ENCODE results near the gene FARS2.

The FARS2 gene

GRCh38 chr6:5303682-5304081 lies 42.4 kb downstream of the FARS2 start:
- TF ChIP-seq ZFX (IDR thresholded peaks at IDR 0.05) = no peak
- TF ChIP-seq, protein P1, sequence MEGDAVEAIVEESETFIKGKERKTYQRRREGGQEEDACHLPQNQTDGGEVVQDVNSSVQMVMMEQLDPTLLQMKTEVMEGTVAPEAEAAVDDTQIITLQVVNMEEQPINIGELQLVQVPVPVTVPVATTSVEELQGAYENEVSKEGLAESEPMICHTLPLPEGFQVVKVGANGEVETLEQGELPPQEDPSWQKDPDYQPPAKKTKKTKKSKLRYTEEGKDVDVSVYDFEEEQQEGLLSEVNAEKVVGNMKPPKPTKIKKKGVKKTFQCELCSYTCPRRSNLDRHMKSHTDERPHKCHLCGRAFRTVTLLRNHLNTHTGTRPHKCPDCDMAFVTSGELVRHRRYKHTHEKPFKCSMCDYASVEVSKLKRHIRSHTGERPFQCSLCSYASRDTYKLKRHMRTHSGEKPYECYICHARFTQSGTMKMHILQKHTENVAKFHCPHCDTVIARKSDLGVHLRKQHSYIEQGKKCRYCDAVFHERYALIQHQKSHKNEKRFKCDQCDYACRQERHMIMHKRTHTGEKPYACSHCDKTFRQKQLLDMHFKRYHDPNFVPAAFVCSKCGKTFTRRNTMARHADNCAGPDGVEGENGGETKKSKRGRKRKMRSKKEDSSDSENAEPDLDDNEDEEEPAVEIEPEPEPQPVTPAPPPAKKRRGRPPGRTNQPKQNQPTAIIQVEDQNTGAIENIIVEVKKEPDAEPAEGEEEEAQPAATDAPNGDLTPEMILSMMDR (conservative IDR thresholded peaks at IDR 0.05) = peak; percentile 43; the same call in 1 of the 2 replicates
- H3K27ac ChIP-seq = no peak overlapping the region

- no peak overlapping the region for H3K27ac ChIP-seq
- no peak for TF ChIP-seq ZFX (IDR thresholded peaks at IDR 0.05)
- TF ChIP-seq, protein P1 (conservative IDR thresholded peaks at IDR 0.05) = no peak
Measured at GRCh38 chr6:5305968-5306626, 44.8 kb downstream of the FARS2 start.

DNA sequence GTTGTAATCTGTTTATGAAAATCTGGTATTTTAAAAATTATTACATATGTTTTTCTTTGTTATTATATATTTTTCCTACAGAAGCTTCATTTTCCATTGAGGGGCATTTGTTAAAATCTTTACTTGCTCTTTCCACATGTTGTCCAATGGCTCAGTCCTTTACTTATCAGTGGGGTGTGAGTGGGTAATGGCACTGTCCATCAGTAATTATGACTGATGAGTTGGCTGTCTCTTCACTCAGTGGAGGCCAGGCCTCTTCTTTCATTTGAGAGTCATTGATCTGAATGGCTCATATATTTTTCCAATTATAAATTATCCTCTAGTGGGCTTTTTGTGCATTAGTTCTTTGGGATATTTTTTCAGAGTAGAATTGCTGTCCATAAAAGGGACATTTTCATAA lies 45.7 kb downstream of the FARS2 start:
- TF ChIP-seq, protein P1 (conservative IDR thresholded peaks at IDR 0.05) = no peak
- TF ChIP-seq ZFX (IDR thresholded peaks at IDR 0.05) = no peak
- no peak overlapping the region for H3K27ac ChIP-seq

- no peak overlapping the region for H3K27ac ChIP-seq
- TF ChIP-seq ZFX (IDR thresholded peaks at IDR 0.05) = no peak
- TF ChIP-seq, protein P1 (conservative IDR thresholded peaks at IDR 0.05) = no peak
Measured at GRCh38 chr6:5308066-5308465, 46.8 kb downstream of the FARS2 start.

GRCh38 chr6:5314191-5314865 lies 53.0 kb downstream of the FARS2 start:
- TF ChIP-seq, protein P1 (conservative IDR thresholded peaks at IDR 0.05) = no peak
- no peak for TF ChIP-seq ZFX (IDR thresholded peaks at IDR 0.05)
- no peak overlapping the region for H3K27ac ChIP-seq

- TF ChIP-seq ZFX (IDR thresholded peaks at IDR 0.05) = no peak
- TF ChIP-seq, protein P1 (conservative IDR thresholded peaks at IDR 0.05) = no peak
- no peak overlapping the region for H3K27ac ChIP-seq
Measured at GRCh38 chr6:5315881-5316280, 54.6 kb downstream of the FARS2 start.

GRCh38 chr6:5316951-5317350 lies 55.6 kb downstream of the FARS2 start:
- H3K27ac ChIP-seq = no peak overlapping the region
- TF ChIP-seq, protein P1 (conservative IDR thresholded peaks at IDR 0.05) = no peak
- TF ChIP-seq ZFX (IDR thresholded peaks at IDR 0.05) = no peak
